CD4-positive, alpha-beta T cell treated with Interleukin-15 for 4 hours (primary cell): ENCODE measurements around the gene NFATC1.

ENCODE experiments used
- DNase-seq: peaks from one replicate; pipeline ENCODE4 v3.0.0-alpha.2; 2020; ENCODE audit warnings: low spot score

NFATC1 gene

DNA sequence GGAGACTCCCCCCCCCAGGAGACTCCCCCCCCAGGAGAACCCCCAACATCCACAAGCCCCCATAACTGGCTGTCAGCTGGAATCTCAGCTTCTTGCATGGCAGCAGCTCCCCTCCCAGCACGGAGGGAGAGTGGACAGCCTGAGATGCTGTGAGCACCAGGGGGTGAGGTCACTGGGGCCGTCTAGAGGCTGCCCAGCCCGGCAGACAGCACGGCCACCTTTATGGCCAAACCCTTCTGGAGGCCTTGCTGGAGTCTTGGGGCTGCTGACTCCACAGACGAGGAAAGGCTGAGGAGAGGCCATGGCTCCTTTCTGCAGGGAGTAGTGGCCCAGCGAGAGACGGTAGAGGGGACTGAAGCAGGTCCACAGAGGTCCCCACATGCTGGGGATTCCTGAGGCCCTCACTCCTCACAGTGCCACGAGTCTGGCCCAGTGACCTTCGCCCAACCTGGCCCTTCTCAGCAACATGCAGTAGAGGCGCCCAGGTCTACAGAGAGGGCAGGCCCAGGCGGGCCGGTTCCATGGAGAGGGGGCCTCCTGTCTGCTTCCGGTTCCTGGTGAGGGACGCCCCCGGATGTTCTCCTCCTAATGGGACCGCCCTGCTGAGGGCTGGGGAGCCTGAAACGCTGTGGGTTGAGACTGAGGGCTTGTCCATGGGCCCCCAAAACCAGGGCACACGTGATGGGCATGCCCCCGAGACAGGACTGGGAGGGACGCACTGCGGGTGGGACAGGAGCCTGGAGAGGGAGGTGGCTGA lies 161.3 kb downstream of the NFATC1 start:
- no peak for DNase-seq

DNA sequence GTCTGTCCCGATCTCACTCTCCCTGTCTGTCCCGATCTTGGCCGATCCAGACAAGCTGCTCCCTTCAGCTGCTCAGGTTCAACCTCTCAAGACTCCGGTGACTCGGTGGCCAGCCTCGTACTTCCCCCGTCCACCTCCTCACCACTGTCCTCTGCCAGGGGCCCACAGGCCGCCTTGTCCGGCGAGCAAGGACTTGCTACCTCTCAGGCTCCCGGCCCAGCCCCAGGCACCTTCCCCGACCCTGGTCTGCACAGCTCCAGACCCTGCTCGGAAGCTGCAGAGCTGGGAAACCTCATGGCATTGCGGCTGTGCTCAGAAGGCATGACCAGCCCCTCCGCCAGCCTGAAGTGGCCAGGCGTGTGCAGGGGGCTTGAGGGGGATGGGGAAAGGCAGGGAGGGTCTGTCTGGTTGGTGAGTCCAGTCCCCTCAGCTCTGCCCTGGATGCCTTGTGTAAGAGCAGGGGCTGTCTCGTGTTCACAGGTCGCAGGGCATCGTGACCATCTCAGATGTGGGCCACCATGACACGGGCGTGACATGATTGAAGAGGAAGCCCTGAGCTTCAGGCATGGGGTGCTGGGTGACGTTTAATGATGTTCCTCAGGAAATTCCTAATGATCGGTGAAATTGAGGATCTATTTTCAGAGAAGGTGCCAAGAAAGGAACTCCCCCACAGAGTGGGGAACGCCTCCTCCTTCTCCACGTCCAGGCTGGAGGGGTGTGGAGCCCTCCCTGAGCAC lies 162.6 kb downstream of the NFATC1 start:
- DNase-seq = no peak

DNA sequence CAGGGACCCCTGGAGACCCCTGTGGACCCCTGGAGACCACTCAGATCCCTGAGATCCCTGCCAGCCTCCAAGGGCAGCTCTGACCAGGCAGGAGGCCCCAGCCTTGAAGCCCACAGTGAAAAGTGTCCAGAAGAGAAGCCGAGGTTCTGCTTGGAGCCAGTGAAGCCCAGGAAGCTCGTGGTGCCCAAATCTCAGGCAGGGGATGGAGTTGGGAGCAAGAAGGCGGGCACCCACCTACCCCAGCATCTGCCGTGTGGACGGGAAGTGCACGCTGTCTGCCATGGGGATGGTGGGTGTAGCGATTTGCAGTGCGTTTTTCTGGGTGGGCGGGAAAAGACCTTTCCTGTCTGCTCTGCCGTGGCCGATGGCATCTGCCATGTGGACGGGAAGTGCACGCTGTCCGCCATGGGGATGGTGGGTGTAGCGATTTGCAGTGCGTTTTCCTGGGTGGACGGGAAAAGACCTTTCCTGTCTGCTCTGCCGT lies 163.2 kb downstream of the NFATC1 start:
- no peak for DNase-seq

DNA sequence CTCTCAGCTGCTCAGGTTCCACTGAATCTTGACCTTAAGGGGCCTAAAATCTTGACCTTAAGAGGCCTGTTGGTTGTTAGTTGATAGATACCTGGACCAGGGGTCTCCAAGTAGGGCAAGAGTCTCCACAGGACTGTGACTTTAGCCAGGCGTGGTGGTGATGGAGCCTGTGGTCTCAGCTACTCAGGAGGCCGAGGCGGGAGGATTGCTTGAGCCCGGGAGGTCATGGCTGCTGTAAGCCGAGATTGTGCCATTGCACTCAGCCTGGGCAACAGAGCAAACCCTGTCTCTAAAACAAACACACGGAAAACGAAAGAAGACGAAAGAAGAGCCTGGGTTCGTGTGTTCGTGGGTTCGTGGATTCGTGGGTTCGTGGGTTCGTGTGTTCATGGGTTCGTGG lies 163.7 kb downstream of the NFATC1 start:
- no peak for DNase-seq

DNA sequence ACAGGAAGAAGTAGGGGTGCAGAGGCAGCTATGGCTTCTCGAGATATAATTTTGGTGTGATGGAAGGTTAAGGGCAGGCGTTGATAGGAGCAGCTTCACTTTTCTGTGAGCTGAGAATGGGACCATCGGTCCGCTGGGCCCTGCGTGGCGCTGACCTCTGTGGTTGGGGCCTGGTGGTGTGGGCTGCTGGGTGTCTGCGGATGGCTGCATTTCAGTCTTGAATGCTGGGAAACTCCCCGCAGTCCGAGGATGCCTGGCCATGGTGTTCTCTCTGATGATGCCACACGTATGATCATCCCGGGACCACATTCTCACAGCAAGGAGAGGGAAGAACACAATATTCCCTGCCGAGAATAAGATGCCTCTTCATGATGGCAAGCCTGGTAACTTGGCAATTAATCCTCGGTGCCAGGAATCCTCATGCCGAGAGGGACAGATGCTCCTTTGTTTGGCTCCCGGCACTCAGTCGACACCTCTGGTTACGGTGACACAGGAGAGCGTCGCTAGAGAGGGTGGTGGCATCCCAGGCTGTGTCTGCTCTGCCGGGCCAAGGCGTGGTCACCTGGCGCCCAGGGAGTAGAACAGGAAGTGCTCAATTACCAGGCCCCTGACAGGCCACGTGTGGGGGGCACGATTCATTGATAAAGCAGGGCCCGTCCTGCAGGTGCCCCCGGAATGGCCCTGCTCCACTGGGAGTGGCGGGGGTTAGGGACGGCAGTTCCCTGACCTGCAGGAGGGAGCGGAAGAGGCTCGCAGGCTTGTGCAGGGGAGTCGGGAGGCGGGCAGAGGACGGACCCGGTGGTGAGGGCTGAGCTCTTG lies 164.5 kb downstream of the NFATC1 start:
- DNase-seq = no peak

DNA sequence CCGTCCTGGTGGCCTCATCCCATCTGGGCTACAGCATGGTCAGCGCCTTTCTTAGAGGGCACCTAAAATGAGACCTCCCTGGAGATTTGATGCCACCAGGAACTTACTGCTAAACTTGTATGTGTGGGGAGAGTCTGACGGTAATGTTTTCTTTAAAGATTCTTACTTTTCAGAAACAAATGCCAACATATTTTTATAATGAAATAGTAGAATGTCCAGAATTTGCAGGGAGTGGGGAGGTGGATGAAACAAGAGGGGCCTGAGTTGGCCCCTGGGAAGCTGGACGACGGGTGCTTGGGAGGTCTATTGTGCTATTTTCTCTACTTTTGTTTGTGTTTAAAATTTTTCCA lies 165.1 kb downstream of the NFATC1 start:
- no peak for DNase-seq

DNA sequence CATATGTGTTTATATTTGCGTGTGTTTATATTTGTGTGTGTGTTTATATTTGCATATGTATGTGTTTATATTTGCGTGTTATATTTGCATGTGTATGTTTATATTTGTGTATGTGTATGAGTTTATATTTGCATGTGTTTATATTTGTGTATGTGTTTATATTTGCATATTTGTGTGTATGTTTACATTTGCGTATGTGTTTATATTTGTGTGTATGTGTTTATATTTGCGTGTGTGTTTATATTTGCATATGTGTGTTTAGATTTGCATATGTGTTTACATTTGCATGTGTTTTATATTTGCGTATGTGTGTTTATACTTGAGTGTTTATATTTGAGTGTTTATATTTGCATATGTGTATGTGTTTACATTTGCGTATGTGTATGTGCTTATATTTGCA lies 168.2 kb downstream of the NFATC1 start:
- no peak for DNase-seq

DNA sequence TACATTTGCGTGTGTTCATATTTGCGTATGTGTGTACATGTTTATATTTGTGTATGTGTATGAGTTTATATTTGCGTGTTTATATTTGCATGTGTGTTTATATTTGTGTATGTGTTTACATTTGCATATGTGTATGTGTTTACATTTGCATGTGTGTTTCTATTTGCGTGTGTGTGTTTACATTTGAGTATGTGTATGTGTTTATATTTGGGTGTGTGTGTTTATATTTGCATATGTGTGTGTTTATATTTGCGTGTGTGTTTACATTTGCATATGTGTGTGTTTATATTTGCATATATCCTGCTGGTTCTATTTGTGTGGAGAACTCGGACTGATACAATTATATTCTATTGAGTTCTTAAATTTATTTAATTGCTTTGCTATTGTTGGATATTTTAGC lies 168.7 kb downstream of the NFATC1 start:
- DNase-seq = no peak

DNA sequence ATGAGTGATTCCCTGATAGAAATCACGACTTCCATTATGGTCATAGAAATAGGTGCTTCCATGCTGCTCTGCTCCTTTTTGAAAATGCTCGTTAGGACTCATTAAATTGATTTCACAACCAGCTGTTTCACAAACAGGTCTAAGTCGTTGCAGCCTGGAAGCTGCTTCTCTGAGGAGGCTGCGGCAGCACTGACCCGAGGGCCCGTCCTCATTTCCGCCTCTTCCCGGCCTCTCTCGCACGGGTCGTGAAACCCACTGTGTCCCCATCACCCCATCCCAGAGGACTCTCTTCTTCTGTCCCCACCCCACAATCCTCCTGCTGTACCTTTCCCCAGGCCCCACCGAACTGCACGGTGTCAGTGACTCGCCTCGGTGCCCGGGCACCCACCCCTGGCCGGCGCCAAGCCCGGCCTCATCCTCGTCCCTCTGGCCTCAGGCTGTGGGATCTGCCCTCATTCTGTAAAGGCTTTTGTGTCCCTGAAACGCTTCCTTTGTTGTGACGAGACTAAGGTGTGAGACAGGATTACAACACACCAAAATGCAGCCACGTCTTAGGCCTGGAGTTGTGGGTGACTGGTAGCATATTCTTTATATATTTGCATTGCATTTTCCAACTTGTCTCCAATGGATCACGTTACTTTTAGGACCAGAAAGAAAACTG lies 171.2 kb downstream of the NFATC1 start:
- DNase-seq = no peak

DNA sequence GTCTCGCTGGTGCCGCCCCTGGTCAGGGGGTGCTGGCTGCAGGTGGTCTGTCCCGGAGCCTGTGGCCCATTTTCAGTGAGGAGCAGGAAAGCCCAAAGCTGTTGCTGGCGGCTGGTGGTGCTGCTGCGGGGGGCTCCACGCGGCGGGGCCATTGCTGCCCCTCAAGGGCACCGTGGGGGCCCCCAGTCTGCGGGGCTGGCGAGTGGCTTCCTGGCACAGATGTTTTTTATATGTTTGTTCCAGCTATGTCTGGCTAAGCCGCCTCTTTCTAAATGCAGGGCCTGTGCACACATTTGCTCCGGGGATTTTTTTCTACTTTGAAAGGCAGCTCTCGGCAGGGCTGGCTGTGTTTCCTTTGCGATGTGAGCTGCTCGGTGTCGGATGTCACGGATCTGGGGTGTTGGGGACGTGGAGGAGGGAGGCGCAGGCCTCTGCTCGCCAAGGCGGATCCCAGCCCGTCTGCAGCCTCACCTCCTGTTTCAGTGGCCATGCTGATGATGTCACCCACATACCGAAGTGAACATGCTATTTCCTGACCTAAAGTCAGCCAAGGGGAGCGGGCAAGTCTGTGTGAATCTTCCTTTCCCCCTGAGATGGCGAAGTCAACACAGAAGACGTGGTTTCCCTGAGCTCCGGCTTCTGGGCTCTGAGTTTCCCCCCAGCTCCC lies 171.9 kb downstream of the NFATC1 start:
- no peak for DNase-seq

DNA sequence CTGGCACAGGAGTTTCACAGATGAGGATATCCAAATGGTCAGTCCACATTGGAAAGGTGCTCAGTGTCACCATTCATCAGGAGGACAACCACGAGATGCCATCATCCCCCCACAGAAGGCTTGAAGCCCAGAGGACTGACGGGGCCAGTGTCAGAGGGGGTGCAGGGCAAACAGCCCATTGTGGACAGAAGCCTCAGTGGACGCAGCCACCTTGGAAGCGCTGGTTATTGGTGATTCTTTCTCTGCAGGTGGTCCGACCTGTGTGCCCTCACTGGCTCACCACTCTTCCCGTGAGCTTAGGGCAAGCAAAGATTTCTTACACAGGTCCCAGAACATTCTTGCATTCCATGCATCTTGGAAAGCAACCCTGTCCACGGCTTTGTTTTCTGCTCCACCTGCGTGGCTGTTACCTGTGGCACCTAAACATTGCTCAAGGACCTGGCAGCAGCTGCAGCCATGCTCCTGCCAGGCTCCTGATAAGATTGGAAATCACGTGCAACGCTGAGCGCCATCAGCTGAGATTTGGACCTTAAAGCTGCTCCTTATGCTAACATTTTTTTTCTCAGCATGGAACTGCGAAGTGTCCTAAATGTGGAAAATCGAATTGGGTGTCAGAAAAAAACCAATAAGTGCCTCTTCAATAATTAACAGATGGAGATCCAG lies 172.9 kb downstream of the NFATC1 start:
- no peak for DNase-seq

DNA sequence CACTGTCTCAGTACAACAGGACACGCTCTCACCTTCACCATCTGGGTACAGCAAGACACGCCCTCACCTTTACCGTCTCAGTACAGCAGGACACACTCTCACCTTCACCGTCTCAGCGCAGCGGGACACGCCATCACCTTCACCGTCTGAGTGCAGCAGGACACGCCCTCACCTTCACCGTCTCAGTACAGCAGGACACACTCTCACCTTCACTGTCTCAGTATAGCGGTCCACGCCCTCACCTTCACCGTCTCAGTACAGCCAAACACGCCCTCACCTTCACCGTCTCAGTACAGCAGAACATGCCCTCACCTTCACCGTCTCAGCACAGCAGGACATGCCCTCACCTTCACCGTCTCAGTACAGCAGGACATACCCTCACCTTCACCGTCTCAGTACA lies 174.0 kb downstream of the NFATC1 start:
- DNase-seq = no peak

DNA sequence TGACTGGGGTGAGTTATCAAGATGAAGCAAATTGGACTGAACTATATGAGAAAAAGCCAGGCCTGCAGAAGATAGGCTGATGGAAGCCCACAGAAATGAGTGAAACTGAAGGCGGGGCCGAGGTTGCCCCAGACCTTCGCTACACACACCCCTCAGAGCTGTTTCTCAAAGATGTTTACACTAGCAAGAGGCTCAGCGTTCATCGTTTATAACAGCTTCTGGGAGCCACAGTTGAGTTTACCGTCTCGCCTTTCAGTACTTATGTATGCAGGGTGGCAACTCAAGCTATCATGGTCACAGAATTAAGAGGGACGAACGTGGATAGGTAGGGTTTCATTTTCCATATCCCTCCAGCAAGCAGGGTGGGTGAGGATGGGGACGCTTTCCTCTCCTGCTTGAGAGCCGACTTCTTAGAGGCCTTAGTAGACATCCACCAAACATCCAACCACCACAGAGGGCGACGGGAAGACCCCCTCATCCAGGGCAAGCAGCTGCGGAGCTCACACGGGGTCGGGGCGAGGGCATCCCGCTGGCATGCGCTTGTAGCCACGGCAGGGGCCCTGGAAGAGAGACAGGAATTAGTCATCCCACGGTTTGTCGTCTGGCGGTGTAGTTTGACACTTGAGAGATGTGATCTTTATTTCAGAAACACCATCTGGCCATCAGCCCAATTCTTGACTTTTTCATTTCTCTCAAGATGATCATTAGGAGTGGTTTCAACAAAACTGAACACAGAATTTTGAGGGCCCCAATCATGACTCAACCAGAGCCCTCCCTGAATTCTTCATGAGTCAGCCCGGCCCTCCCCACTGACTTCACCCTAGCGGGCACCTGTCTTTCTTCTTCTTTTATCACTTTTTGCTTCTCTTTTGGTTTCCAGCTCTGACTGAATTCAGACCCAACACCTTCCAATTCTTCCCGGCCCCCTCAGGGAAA lies 174.8 kb downstream of the NFATC1 start:
- no peak for DNase-seq

DNA sequence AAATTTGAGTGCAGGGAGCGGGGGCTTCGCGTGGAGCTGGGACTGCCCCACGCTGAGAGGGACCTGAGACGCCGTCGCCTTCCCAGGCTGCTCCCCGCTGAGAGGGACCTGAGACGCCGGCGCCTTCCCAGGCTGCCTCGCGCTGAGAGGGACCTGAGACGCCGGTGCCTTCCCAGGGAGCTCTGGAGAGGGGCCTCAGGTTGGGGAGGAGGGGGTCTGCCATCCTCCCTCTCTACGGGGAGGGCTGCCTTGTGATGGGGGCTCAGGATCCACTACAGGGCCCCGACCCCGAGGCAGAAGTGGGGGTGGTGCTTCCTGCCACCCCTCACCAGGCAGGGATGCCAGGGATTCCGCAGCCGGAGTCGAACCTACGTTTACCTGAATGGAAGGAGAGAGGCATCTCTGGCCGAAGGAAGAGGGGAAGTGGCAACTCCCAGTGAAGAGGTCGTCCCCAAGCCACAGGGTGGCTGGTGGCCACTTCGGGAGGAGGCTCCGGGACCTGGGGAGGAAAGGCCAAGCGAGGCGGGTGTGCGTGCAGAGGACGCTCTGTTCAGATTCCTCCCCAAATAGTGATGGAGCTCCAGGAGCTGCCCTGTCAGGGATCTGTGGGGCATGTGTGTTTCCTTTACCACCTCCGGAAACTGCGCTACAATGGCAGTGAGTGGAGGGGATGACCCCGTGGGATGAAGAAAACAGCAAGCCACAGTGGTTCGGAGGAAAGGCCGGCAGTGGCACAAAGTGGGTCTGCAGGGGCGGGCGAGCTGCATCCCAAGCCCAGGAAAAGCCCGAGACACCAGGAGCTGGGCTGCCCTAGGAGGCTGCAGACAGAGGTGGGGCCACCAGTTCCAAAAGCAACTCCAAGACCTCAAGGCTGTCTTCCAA lies 175.7 kb downstream of the NFATC1 start:
- no peak for DNase-seq

DNA sequence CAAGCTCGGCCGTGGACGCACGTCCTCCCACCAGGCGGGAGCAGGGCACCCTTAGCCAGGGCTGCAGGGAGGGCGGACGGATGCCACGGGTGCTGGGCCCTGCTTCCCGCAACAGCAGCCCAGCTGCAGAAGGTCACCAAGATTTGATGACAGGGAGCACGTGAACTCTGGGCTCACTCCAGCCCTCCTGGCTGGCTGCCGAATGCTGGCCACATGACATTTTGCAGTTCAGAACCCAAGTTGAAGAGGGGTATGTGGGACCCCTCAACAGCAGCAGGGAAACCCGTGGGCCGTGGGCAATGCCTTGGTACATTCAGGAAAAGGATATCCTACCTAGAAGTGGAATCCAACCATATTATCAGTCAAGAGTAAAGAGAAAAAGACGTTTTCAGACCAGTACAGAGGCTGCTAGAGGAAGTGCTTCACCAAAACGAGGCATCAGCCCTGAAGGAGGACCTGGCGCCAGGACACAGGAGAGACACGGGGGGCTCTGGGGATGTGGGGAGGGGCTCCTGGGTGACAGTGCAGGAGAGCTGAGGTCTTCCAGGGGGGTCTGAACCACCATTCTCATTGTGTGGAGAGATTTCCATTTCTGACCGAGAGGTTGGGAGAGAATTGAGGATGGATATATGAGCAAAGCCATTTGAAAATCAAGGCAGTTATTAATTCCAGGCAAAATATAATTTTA lies 176.5 kb downstream of the NFATC1 start:
- DNase-seq = no peak

DNA sequence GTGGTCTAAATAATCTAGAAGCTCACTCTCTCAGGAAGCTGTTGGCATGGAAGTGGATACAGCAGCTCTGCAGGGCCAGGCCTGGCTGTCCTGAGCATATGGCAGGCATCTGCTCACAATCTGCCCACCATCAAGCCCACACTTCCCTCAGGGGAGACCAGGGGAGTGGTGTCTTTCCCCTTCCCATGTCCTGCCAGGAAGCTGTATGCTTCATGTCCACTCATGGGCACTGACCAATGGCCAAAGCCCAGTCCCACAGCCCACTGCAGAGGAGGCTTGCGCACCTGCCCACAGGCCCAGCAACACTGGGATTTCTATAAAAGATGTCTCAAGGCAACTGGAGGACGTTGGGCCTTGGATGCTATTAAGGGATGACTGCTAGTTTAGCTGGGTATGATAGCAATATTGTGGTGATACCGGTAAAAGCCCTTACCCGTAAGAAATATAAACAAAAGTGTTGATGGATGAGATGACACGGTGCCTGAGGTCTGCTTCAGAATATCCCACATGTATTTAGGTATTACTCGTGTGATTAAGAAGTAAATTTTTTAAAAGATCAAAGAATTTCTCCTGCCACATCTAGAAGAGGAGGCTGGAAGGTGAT lies 177.2 kb downstream of the NFATC1 start:
- DNase-seq = no peak

DNA sequence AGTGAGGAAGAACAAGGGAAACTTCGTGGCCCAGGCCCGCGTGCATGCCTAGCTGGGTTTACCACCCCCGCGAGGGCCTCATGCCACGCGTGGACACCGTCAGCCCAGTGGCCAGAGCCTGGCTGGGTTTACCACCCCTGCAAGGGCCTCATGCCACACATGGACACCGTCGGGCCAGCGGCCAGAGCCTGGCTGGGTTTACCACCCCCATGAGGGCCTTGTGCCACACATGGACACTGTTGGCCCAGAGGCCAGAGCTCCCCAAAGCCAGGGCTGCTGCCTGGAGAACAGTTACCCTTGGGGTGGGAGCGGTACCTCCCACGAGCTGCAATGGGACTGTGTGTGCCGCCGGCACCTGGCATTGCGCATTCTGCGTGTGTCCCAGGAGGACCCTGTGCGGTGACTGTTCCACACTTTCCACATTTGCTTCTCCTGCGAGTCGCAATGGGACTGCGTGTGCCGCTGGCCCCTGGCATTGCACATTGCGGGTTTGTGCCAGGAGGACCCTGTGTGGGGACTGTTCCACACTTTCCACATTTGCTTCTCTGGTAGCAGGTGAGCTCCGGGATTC lies 178.3 kb downstream of the NFATC1 start:
- DNase-seq = no peak
